Panc1 (cell line): Measurements from ENCODE around the gene FKBP2. TPM values are rescaled to one million over a fixed set of nuclear protein-coding genes. Genes with fewer than 3 reads are reported as not detected.

Experiments used
- ATAC-seq: fragments of 200-7000 bp; cut with Tn5 transposase; 2 replicates; pipeline ENCODE4 v1.9.1; 2020; ENCODE audit warnings: mild to moderate bottlenecking, moderate library complexity
- BruUV-seq: library from RNA; stranded (reverse); fragments of 400-500 nt; replicated peaks from 2 replicates; lab custom pipeline; 2021; lab: Mats Ljungman, UMichigan
- CTCF ChIA-PET: fragments of 300-600 bp; sonication (Branson Sonifier 250); formaldehyde crosslinking; loops from one replicate; lab custom pipeline; 2022; ENCODE audit warnings: antibody characterized with exemption; lab: Charles Lee
- POLR2A ChIA-PET: fragments of 300-600 bp; sonication (Branson Sonifier 250); formaldehyde crosslinking; loops from one replicate; lab custom pipeline; 2022; ENCODE audit warnings: antibody characterized with exemption; lab: Charles Lee
- DNase-seq: peaks from one replicate; pipeline ENCODE4 v3.0.0-alpha.2; 2010; ENCODE audit warnings: low read depth, low spot score
- H3K27ac ChIP-seq: 2 replicates; pipeline ENCODE4 v1.5.1; 2011; ENCODE audit warnings: mild to moderate bottlenecking, low read length, inconsistent platforms
- H3K27me3 ChIP-seq: fragments of 200-500 bp; sonication (Bioruptor generic); 2 replicates; pipeline ENCODE4 v1.6.0; 2014; ENCODE audit warnings: low read length, inconsistent platforms; ENCODE audit not compliant: control insufficient read depth, insufficient read depth
- H3K36me3 ChIP-seq: fragments of 200-500 bp; sonication (Bioruptor generic); 2 replicates; pipeline ENCODE4 v1.5.1; 2014; ENCODE audit warnings: inconsistent platforms, mild to moderate bottlenecking, low read length, moderate library complexity; ENCODE audit not compliant: control insufficient read depth, insufficient read depth
- H3K4me1 ChIP-seq: 2 replicates; pipeline ENCODE4 v1.5.1; 2011; ENCODE audit warnings: inconsistent platforms, mild to moderate bottlenecking, low read length, moderate library complexity; ENCODE audit not compliant: control insufficient read depth, insufficient read depth
- H3K4me3 ChIP-seq, 2 experiments: 2 replicates each; pipeline ENCODE4 v1.5.1; 2011 to 2012; ENCODE audit warnings: low read depth in 2 of 2, low read length in 2 of 2, mild to moderate bottlenecking in 2 of 2, inconsistent platforms in 1 of 2, moderate library complexity in 1 of 2
- H3K9me3 ChIP-seq: fragments of 200-500 bp; sonication (Bioruptor generic); 2 replicates; pipeline ENCODE4 v1.5.1; 2014; ENCODE audit warnings: low read depth, mild to moderate bottlenecking, inconsistent platforms, low read length, moderate library complexity; ENCODE audit not compliant: control insufficient read depth, insufficient read depth
- CTCF ChIP-seq: fragments of 450-650 bp; IDR thresholded peaks from 2 replicates; pipeline ENCODE4 v1.5.1; 2017; ENCODE audit warnings: mild to moderate bottlenecking
- POLR2AphosphoS5 ChIP-seq: IDR thresholded peaks from 2 replicates; pipeline ENCODE4 v1.6.1; 2012; ENCODE audit warnings: mild to moderate bottlenecking, low read depth, low read length, moderate library complexity
- REST ChIP-seq, 2 experiments: IDR thresholded peaks; 2 replicates each; pipeline ENCODE4 v1.6.1; 2011 to 2012; ENCODE audit warnings: low read depth in 2 of 2, control low read depth in 1 of 2, low read length in 1 of 2, mild to moderate bottlenecking in 1 of 2, moderate library complexity in 1 of 2; ENCODE audit not compliant: insufficient read depth in 1 of 2
- SIN3A ChIP-seq: IDR thresholded peaks from 2 replicates; pipeline ENCODE4 v1.6.1; 2012; ENCODE audit warnings: low read depth, mild to moderate bottlenecking, low read length, moderate library complexity, borderline replicate concordance; ENCODE audit not compliant: insufficient read depth
- TCF7L2 ChIP-seq: IDR thresholded peaks from 2 replicates; pipeline ENCODE4 v1.6.1; 2011; ENCODE audit warnings: mild to moderate bottlenecking, low read depth, low read length, inconsistent platforms
- in situ Hi-C: cut with HindIII; loops from 2 replicates; pipeline ENCODE4 v1.10.0; 2016; ENCODE audit warnings: low sequenced_read_pairs, low pct_unique_long_range_greater_than_20kb
- intact Hi-C: fragments of 100-400 bp; cut with micrococcal nuclease; formaldehyde crosslinking; loops from one replicate; pipeline ENCODE4 v1.10.0; 2022; ENCODE audit not compliant: unreplicated experiment
- total RNA-seq: library from RNA; stranded (reverse); gene quantifications from one replicate; pipeline ENCODE4 v1.2.1, GENCODE V29; 2021; ENCODE audit not compliant: unreplicated experiment

The FKBP2 gene
- total RNA-seq, 1 experiment from 2014 or later, result 71.8 TPM

- intact Hi-C loops, result no loop called here
- DNase-seq (no peak), ATAC-seq (no peak)
- TF ChIP-seq REST (IDR thresholded peaks at IDR 0.05; ENCODE audit: insufficient read depth in 1 of 2, low read depth in 2 of 2, low read length in 1 of 2) (no peak), TCF7L2 (no peak), POLR2AphosphoS5 (no peak), CTCF (no peak), SIN3A (no peak)
- in situ Hi-C loops, result no loop called here
- Histone ChIP-seq H3K27ac (no peak overlapping the region), H3K4me1 (peaks cover 16% of the 10 kb centered on the region), H3K9me3 (no peaks in the 10 kb centered on the region), H3K4me3 (no peak overlapping the region), H3K36me3 (no peaks in the 10 kb centered on the region; the same call in 1 of the 2 replicates), H3K27me3 (no peaks in the 10 kb centered on the region)
- BruUV-seq, result no TSS peak
- ChIA-PET CTCF (no interaction called here), POLR2A (no interaction called here)
Observed at GRCh38 chr11:64265176-64266160, 24.6 kb downstream of the FKBP2 start.

- intact Hi-C loops, result no loop called here
- no peaks in the 10 kb centered on the region for H3K27me3 ChIP-seq
- H3K9me3 ChIP-seq, result no peaks in the 10 kb centered on the region
- no peak overlapping the region for H3K27ac ChIP-seq
- no peak overlapping the region for H3K4me3 ChIP-seq
- H3K4me1 ChIP-seq, result peaks cover 16% of the 10 kb centered on the region
- DNase-seq, result no peak
- ChIA-PET CTCF (no interaction called here), POLR2A (no interaction called here)
- TF ChIP-seq CTCF (no peak), POLR2AphosphoS5 (no peak), TCF7L2 (no peak), REST (IDR thresholded peaks at IDR 0.05; ENCODE audit: insufficient read depth in 1 of 2, low read depth in 2 of 2, low read length in 1 of 2) (no peak), SIN3A (no peak)
- in situ Hi-C loops, result no loop called here
- no peak for ATAC-seq
- BruUV-seq, result no TSS peak
- H3K36me3 ChIP-seq, result no peaks in the 10 kb centered on the region; the same call in 1 of the 2 replicates
Observed at GRCh38 chr11:64266339-64266738, 25.4 kb downstream of the FKBP2 start.
